Suprapubic skin (tissue), 4 donors: ENCODE results near the gene RTN4IP1. TPM values are rescaled to one million over a fixed set of nuclear protein-coding genes. Genes with fewer than 3 reads are reported as not detected.

Source experiments
- DNase-seq, 2 donors: peaks; one replicate each; pipeline ENCODE4 v3.0.0-alpha.2; 2019; ENCODE audit warnings: low spot score in 2 of 2
- H3K27ac ChIP-seq: fragments of 200-600 bp; sonication (generic); one replicate; pipeline ENCODE4 v1.5.1; 2019
- H3K27me3 ChIP-seq: fragments of 200-600 bp; sonication (generic); one replicate; pipeline ENCODE4 v1.5.1; 2019
- H3K36me3 ChIP-seq: fragments of 200-600 bp; sonication (generic); one replicate; pipeline ENCODE4 v1.5.1; 2019
- H3K4me1 ChIP-seq: fragments of 200-600 bp; sonication (generic); one replicate; pipeline ENCODE4 v1.5.1; 2019
- H3K4me3 ChIP-seq: fragments of 200-600 bp; sonication (generic); one replicate; pipeline ENCODE4 v1.5.1; 2019; ENCODE audit warnings: mild to moderate bottlenecking
- H3K9me3 ChIP-seq: fragments of 200-600 bp; sonication (generic); one replicate; pipeline ENCODE4 v1.5.1; 2019
- EP300 ChIP-seq: sonication (generic); formaldehyde crosslinking; IDR thresholded peaks from one replicate; pipeline ENCODE4 v1.6.1; 2017; ENCODE audit warnings: antibody characterized with exemption
- POLR2A ChIP-seq, 2 donors: fragments of 450-650 bp; IDR thresholded peaks; one replicate each; pipeline ENCODE4 v1.6.1; 2017; ENCODE audit warnings: antibody characterized with exemption in 2 of 2, mild to moderate bottlenecking in 2 of 2, moderate library complexity in 2 of 2
- POLR2AphosphoS5 ChIP-seq, 3 donors: sonication (generic); formaldehyde crosslinking; IDR thresholded peaks; one replicate each; pipeline ENCODE4 v1.6.1; 2017; ENCODE audit warnings: antibody characterized with exemption in 3 of 3
- WGBS: methylation state at CpG from one replicate; pipeline ENCODE4 v1.1.5; 2018; 5-methylcytosine and 5-hydroxymethylcytosine counted together
- total RNA-seq, 4 donors: library from RNA; depleted of rRNA; stranded (reverse); fragments of >200 nt; gene quantifications; one replicate each; pipeline ENCODE4 v1.1.0, GENCODE V29; 2016
- TF ChIP-seq, protein P1 (sequence below), 2 donors: fragments of 200-600 bp in 1 of 2; fragments of 450-650 bp in 1 of 2; sonication (generic) in 1 of 2; IDR thresholded peaks; one replicate each; pipeline ENCODE4 v1.5.1; 2016 to 2019; ENCODE audit warnings: antibody characterized with exemption in 2 of 2, mild to moderate bottlenecking in 1 of 2, moderate library complexity in 1 of 2

The RTN4IP1 gene
- total RNA-seq, 4 donors from 2014 or later: 1.8 to 5.3 (median 3.3) TPM

DNA sequence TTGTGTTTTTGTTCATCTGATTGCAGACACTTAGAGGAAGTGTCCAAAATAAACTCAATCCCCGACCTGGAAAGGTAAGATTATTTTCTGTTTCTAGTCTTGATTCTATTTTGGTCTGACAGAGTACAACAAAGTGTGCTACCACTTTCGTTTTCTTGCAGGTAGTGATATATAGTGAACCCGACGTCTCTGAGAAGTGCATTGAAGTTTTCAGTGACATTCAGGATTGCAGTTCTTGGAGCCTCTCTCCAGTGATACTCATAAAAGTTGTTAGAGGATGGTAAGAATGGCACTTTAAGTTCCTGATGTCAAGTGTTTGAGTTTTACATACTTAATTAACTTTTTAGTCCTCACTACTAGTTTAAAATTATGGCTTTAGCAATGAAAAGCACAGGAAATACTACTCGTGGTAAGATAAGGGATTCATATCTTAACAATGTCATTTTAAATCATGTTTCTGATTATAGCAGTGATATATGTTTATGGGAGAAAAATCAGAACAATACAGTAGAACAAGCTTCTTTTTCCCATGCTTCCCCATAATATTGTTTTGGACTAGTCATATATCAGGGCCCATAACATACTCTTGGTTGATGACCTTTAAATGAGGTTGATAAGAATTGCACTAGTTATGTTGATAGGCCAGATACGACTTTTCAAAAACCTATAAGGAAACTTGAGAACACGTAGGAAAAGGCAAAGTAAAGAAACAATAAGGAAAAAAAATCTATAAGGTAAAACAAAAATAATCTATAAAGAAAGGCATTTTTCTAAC, 104.0 kb downstream of the RTN4IP1 start:
- Histone ChIP-seq H3K4me1 (peaks cover 42% of the 10 kb centered on the region), H3K27me3 (no peaks in the 10 kb centered on the region), H3K27ac (peak overlapping the region; percentile 35), H3K9me3 (no peaks in the 10 kb centered on the region), H3K36me3 (peaks cover 8% of the 10 kb centered on the region), H3K4me3 (peak overlapping the region; percentile 27)
- 26% methylated on average over 7 of the region's 7 CpGs for WGBS
- TF ChIP-seq EP300 (no peak), POLR2AphosphoS5 (IDR thresholded peaks at IDR 0.05) (no peak), POLR2A (IDR thresholded peaks at IDR 0.05) (no peak)
- TF ChIP-seq, protein P1, sequence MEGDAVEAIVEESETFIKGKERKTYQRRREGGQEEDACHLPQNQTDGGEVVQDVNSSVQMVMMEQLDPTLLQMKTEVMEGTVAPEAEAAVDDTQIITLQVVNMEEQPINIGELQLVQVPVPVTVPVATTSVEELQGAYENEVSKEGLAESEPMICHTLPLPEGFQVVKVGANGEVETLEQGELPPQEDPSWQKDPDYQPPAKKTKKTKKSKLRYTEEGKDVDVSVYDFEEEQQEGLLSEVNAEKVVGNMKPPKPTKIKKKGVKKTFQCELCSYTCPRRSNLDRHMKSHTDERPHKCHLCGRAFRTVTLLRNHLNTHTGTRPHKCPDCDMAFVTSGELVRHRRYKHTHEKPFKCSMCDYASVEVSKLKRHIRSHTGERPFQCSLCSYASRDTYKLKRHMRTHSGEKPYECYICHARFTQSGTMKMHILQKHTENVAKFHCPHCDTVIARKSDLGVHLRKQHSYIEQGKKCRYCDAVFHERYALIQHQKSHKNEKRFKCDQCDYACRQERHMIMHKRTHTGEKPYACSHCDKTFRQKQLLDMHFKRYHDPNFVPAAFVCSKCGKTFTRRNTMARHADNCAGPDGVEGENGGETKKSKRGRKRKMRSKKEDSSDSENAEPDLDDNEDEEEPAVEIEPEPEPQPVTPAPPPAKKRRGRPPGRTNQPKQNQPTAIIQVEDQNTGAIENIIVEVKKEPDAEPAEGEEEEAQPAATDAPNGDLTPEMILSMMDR (IDR thresholded peaks at IDR 0.05): no peak
- no peak for DNase-seq

DNA sequence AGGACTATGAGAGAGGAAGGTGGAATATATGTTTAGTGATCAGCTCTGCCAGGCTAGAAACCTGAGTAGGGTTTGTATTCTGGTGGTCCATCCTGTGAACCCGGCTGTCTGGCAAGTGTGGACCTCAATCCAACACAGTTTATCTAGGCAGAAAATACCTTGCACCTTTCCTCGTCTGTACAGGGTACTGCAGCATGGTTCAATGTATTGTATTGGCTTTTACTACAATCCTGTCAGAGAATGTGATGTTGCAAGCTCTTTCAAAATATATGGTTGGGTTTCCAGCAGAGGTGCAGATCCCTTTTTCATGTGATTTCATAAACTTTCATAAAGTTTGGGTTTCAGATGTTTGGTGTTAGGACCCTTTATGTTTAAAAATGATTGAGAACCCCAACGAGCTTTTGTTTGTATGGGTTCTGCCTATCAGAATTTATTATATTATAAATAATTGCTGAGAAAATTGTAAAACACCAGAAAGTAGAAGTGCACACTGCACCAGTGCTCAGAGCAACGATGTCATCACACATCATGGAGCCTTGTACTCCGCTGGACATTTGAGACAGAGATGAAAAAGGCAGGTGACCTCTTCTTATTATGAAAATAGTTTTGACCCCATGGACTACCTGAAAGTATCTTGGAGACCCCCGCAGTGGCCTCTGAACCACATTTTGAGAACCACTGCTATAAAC, 106.6 kb downstream of the RTN4IP1 start:
- no peaks in the 10 kb centered on the region for H3K36me3 ChIP-seq
- no peak for DNase-seq
- no peaks in the 10 kb centered on the region for H3K27me3 ChIP-seq
- H3K9me3 ChIP-seq: no peaks in the 10 kb centered on the region
- H3K27ac ChIP-seq: no peak overlapping the region
- H3K4me1 ChIP-seq: peaks cover 60% of the 10 kb centered on the region
- WGBS: 83% methylated on average over 6 of the region's 6 CpGs
- peak overlapping the region; percentile 3 for H3K4me3 ChIP-seq
- no peak for TF ChIP-seq EP300
- TF ChIP-seq POLR2A (IDR thresholded peaks at IDR 0.05): no peak
- TF ChIP-seq, protein P1 (IDR thresholded peaks at IDR 0.05): no peak
- no peak for TF ChIP-seq POLR2AphosphoS5 (IDR thresholded peaks at IDR 0.05)

Other genes starting within 250 kb of the RTN4IP1 start
- 10 to 100 TPM in 1 of 4 donors, 1 to 10 TPM in 3; 6.4 to 10.4 (median 7.0) TPM for gene QRSL1, start 80 bp upstream of the RTN4IP1 start, total RNA-seq